ENCODE data around the gene CA5B.
"Not testable (repeated sequence)": the region's sequence is repeated elsewhere in the genome, so short reads cannot be mapped to it uniquely, and the experiment has no call there.

The CA5B gene

GRCh38 chrX:15812192-15812938, 74.3 kb downstream of the CA5B start:
- in situ Hi-C loops (cut with HindIII; ENCODE audit: low sequenced_read_pairs): no loop called here

- in situ Hi-C loops (cut with HindIII; ENCODE audit: low sequenced_read_pairs): no loop called here
Observed at GRCh38 chrX:15813416-15813815, 75.3 kb downstream of the CA5B start.

- in situ Hi-C loops (cut with HindIII; ENCODE audit: low sequenced_read_pairs): loop anchor here (5.0 kb wide), 1 partner anchor 68 kb away; no protein-coding TSS in a partner anchor
Observed at GRCh38 chrX:15814771-15815365, 76.8 kb downstream of the CA5B start.

GRCh38 chrX:15815779-15816437, 77.8 kb downstream of the CA5B start:
- in situ Hi-C loops (cut with HindIII; ENCODE audit: low sequenced_read_pairs): loop anchor here (5.0 kb wide), 1 partner anchor 69 kb away; no protein-coding TSS in a partner anchor

GRCh38 chrX:15816438-15816809, 78.4 kb downstream of the CA5B start:
- in situ Hi-C loops (cut with HindIII; ENCODE audit: low sequenced_read_pairs): loop anchor here (5.0 kb wide), 1 partner anchor 69 kb away; no protein-coding TSS in a partner anchor

- in situ Hi-C loops (cut with HindIII; ENCODE audit: low sequenced_read_pairs): loop anchor here (5.0 kb wide), 1 partner anchor 70 kb away; no protein-coding TSS in a partner anchor
Observed at GRCh38 chrX:15816886-15817285, 78.8 kb downstream of the CA5B start.

- in situ Hi-C loops (cut with HindIII; ENCODE audit: low sequenced_read_pairs): no loop called here
Observed at GRCh38 chrX:15820106-15821073, 82.3 kb downstream of the CA5B start.

GRCh38 chrX:15822922-15823321, 84.9 kb downstream of the CA5B start:
- in situ Hi-C loops (cut with HindIII; ENCODE audit: low sequenced_read_pairs): no loop called here

- in situ Hi-C loops (cut with HindIII; ENCODE audit: low sequenced_read_pairs): no loop called here
Observed at GRCh38 chrX:15825936-15826335, 87.9 kb downstream of the CA5B start.

- in situ Hi-C loops (cut with HindIII; ENCODE audit: low sequenced_read_pairs): no loop called here
Observed at GRCh38 chrX:15829217-15829616, 91.1 kb downstream of the CA5B start.

GRCh38 chrX:15831347-15831746, 93.3 kb downstream of the CA5B start:
- in situ Hi-C loops (cut with HindIII; ENCODE audit: low sequenced_read_pairs): not testable (repeated sequence)

- in situ Hi-C loops (cut with HindIII; ENCODE audit: low sequenced_read_pairs): no loop called here
Observed at GRCh38 chrX:15834053-15834452, 96.0 kb downstream of the CA5B start.

- in situ Hi-C loops (cut with HindIII; ENCODE audit: low sequenced_read_pairs): no loop called here
Observed at GRCh38 chrX:15834827-15835595, 96.9 kb downstream of the CA5B start.

All from endothelial cell of hepatic sinusoid (primary cell).